ENCODE measurements around the gene ULK4.
A peak's percentile ranks its signal among the peaks of the same experiment; 100 is the strongest.
"Not testable (repeated sequence)": the region's sequence is repeated elsewhere in the genome, so short reads cannot be mapped to it uniquely, and the experiment has no call there.

Gene ULK4

DNA sequence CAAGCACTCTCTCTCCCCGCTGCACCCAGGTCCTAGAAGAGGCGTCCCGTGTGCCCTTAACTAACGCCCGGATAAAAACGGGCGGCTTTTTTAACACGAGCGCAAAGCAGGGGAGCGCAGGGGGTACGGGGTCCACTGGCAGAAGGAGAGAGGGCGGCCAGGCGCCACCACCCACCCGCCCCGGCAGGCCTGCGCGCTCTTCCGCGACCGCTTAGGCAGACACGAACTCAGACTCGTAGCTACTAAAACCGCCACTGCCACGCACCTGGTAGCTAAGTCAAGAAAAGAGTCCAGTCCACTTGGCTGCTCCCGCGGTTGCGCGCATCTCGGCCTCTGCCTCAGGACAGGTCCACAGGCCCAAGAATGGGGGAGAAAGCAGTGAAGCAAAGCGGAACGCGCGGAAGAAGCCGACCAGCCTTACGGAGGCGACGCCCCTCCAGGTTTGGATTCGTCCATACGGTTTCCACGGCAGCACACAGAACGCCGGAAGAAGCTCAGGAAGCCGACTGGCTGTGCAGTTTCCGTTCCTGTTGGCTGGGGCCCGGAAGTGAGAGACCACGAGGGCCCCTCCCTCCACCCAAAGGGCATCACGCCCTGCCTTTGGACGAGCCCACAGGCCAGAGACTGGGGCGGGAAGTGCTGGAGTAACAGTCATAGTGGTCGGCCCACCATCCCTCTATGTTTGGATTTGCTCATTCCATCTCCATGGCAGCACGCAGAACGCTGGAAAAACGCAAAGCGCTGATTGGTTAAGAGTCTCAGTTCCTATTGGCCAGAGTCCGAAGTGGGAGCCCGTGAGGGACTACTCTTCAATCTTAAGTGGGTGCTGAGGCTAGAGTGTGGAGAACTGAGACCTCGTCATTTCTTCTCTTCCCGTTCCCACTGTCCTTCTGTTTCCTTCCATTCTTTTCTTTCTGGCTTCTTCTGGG, at the start of gene ULK4:
TSS of gene ULK4 (minus strand) at position 353 of the 929 bp plus-strand sequence. CDS start 7,344 bp downstream, outside the sequence.
- peak; percentile 96 for DNase-seq

DNA sequence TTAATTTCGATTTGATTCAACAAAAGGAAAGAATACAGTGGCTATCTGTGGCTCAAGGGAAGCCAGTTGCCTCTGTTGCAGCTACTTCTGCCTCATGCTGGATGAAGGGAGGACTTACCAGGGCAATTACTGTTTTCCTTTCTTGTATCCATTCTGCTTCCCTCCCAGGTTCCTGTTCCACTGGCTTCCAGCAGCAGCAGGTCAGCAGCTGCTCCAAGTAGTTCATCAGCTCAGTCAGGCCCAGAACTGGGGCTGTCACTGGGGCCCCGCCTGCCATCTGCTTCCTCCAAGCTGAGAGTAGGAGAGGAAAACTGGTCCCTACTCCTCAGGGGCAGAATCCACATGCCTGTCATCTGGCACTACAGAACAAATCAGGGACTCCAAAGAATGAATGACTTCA, 48.6 kb upstream of the ULK4 start:
- DNase-seq, result no peak

DNA sequence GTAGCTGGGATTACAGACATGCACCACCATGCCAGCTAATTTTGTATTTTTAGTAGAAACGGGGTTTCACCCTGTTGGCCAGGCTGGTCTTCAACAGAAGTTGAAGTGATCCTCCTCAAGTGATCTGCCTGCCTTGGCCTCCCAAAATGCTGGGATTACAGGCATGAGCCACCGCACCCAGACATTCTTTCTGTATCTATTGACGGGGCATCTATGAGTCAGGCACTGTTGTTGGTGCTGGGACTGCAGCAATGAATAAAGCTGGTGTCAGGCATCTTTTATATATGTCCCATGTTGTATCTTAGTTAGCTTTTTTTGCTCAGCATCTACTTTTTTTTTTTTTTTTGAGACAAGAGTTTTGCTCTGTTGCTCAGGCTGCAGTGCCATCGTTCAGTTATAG, 47.6 kb upstream of the ULK4 start:
- DNase-seq, result no peak

DNA sequence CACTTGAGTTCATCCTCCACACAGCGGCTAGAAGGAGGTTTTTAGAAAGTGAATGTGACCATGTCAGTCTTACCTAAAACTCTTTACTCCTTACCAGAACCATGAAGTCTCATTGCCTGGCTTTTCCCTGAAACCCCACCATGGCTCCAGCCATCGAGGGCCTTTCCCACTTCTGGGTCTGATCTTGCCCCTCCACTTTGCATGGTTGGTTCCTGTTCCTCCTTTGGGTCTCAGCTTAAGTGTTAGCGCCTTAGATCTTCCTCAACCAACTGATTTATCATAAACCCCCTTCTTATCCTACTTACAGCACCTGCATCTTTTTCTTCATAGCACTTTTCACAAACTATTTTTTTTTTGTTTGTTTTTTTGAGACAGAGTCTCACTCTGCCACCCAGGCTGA, 45.9 kb upstream of the ULK4 start:
- no peak for DNase-seq

DNA sequence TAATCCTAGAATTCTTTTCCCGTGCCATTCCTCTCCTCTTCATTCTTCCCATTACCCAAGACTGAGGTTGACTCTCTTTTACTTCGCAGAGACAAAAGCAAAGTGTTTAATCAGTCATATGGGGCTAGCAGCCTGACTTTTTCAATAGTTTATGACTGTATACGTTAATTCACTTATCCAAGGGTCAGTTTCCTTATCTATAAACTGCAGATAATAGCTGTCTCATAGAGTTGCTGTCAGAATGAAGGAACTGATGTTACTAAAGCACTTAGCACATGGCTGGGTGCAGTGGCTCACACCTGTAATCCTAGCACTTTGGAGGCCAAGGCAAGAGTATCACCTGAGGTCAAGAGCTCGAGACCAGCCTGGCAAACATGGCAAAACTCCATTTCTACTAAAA, 43.5 kb upstream of the ULK4 start:
- DNase-seq, result no peak

DNA sequence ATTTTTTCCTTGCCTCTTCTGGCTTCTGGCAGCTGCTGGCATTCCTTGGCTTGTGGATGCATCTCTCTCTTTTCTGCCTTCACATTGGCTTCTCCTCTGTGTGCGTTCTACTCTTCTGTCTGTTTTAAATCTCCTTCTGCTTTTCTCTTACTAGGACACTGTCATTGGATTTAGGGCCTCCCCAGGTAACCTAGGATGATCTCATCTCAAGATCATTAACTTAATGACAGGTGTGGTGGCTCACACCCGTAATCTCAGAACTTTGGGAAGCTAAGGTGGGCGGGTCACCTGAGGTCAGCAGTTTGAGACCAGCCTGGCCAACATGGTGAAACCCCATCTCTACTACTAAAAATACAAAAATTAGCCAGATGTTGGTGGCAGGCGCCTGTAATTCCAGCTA, 40.9 kb upstream of the ULK4 start:
- no peak for DNase-seq

DNA sequence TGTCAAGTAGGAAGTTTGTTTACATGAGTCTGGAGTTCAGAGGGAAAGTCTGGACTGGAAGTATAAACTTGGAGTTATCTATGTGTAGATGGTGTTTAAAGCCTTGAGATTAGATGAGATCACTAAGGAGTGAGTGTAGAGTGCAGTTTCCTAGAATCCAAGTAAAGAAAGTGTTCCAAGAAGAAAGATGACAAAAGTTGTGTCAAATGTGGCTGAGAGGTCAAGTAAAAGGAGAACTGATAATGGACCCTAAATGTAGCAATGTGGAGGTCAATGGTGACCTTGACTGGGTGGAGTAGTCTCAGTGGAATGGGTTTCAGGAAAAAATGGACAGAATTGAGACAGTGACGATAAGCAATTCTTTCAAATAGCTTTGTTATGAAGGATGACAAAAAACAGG, 39.9 kb upstream of the ULK4 start:
- no peak for DNase-seq

DNA sequence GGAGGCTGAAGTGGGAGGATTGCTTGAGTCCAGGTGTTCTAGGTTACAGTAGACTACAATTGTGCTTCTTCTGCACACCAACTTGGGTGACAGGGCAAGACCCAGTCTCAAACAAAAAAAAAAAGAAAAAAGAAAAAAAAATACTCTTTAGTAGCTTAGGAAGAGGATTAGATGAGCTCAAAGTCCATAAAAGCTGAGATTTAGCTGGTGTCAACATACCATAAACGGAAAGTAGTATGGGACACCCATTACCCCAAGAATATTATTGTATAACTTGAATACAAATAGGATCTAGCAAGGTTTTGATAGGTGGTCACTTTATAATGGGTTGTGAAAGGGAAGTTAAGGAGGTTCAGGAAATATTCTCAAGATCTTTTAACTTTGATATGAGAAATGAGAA, 38.0 kb upstream of the ULK4 start:
- DNase-seq, result no peak

DNA sequence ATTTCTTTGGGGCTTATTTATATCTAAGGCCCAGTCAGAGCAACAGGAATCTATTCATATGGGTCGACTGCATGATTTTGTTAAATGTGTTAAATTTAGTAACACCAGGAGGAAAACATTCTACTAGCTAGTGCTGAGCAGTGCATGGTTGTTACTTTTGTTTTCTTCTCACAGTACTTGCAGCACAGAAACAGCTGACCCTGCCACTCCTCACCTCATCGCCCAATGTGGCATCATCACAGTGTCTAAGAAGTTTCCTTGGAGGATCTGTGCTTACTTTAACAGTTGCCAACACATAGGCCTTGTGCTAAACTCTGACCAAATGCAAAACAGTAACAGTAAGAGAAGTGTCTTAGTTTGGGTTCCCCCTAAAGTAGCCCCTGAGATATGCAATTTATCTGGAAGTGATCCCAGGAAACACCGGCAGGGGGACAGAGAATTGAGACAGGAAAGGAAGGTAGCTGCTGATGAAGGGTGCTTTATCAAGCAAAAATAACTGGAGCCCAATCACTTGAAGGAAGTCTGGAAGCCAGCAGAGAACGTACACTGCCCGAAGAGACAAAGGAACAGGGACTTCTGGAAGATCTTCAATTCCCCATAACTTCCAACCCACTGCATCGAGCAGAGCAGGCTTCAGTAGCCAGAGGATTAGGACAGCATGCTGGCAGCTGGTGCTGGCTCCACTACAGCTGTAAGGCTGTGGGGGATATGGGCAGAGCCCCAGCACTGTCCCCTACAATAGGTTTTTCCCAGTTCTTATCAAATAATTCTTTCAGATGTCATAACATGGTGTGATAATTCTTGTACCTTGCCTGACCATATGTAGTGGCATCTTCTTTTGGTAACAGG, 36.0 kb upstream of the ULK4 start:
- no peak for DNase-seq

DNA sequence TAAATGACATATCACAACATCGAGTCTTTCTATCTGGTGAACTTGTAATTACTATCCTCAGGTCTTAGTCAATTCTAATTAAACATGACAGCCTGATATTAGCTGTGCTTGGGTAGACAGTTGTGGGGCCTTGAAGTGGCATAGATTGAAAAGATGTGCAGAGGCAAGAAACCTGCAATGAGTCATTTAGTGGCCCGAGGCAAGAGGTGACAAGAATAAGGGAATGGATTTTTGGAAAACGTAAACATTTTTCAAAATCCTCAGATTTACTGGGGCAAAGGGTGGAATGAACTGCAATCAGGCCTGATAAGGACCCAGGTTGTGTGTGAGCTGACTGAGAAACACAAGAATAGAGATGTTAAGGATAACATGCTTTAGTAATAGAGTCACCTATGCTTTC, 29.5 kb upstream of the ULK4 start:
- no peak for DNase-seq

DNA sequence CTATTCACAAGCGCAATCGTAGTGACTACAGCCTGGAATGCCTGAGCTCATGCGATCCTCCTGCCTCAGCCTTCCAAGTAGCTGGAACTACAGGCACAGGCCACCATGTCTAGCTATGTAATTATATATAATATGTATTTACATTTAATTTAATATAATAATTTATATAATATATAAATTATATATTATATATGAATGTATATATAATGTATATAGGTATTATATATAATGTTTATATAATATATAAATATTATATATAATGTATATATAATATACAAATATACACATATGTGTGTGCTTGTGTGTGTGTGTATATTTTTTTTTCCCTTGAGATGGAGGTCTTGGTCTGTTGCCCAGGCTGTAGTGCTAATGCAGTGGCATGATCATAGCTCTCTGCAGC, 27.6 kb upstream of the ULK4 start:
- DNase-seq, result no peak

DNA sequence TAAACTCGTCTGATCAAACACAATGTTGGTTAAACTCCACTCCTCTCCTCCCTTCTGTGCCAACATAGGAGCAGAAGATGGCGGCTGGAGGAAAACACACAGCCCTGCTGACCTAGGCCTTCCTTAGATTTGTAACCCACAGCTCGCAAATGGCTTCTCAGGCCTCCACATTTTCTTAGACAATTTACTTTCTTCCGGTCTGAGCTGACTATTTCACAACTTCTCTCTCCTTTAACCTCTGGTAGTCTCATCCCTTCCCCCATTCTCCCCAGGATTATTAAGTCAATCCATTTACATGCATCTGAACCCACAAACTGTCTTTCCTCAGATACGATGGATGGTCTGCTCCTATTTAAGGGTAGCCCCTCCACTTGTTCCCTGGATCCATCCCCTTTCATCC, 25.7 kb upstream of the ULK4 start:
- no peak for DNase-seq

DNA sequence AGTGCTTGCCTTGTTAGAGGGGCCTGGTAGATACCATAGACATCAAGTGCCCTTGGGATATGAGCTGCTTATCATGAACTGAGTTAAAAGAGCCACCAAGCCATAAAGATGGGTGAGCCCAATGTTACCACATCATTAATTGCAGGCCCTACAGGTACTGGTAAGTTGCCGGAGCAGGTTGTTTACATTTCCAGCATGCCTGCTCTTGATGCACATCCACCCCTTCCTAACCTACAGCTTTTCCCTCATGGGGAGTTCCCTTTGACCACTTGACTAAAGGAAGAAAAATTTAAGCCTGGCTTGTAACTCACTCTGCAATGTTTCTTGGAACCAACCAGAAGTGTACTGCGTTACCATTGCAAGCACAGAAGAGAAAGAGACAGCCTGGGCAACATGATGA, 24.7 kb upstream of the ULK4 start:
- DNase-seq, result no peak

DNA sequence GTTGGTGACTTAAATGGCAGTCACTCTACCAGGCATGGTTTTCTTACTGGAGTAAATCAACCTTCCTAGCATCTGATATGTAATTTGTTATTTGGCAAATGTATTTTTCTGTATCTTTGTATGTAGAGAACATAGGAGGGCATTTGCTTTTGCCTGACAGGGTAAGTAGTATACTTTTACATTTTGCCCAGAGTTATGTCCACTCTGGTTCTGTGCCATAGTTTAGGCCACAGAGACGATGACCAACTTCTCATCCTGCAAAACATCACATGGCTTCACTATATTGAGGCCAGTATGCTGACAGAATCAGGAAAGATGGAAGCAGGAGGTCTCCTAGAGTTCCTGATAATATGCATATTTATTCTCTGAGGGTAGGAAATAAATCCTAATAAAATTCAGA, 23.1 kb upstream of the ULK4 start:
- no peak for DNase-seq

DNA sequence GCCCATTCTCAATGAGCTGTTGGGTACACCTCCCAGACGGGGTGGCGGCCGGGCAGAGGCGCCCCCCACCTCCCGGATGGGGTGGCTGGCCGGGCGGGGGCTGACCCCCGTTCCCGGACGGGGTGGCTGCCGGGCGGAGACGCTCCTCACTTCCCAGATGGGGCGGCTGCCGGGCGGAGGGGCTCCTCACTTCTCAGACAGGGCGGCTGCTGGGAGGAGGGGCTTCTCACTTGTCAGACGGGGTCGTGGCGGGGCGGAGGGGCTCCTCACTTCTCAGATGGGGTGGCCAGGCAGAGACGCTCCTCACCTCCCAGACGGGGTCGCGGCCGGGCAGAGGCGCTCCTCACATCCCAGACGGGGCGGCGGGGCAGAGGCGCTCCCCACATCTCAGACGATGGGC, 21.2 kb upstream of the ULK4 start:
- not testable (repeated sequence) for DNase-seq

DNA sequence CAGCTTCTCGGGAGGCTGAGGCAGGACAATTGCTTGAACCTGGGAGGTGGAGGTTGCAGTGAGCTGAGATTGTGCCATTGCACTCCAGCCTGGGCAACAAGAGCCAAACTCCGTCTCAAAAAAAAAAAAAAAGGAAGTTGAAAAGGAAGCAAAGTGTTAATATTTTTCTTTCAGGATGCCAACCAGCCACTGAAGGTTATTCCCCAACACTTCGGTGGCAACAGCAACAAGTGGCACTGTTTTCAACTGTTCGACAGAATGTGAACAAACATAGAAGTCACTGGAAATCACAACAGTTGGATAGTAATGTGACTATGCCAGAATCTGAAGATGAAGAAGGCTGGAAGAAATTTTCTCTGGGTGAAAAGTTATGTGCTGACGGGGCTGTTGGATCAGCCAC, 15.5 kb upstream of the ULK4 start:
- DNase-seq, result not testable (repeated sequence)

DNA sequence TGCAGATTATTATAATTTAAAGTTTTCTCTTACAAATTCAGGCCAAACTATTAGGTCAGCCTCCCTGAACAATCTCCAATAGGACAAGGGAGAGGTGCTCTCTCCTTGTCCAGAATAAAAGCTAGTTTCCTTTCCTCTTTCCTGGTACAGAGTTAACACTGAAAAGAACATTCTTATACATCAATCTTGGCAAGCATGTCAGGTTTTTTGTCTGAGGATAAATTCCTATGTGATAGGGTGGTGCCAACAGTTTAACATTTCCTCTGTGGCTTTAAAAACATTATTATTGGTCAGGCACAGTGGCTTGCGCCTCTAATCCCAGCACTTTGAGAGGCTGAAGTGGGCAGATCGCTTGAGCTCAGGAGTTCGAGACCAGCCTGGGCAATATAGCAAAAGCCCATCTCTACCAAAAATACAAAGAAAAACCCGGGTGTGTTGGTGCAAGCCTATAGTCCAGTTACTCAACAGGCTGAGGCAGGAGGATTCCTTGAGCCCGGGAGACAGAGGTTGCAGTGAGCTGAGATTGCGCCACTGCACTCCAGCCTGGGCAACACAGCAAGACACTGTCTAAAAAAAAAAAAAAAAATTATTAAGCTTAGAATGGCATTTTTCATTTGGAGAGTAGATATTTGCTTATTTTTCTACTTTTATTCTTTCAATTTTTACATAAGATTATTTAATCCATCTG, 13.7 kb upstream of the ULK4 start:
- no peak for DNase-seq

DNA sequence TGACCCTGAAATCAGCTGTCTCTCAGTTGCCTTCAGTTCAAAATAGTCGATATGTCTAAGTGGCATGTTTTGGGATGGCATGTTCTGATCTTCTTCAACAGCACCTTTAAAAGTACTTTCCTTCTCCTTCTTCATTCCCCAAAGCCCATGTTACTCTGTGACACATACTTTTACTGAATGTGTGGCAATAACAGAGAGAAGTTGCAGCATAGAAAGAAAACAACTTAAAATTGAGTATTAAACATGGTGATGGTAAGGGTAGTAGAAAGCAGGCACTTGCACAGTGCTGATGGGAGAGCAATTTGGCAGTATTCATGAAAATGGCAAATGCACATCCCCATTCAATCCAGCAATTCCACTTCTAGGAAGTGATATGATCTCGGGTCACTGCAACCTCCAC, 12.3 kb upstream of the ULK4 start:
- no peak for DNase-seq

DNA sequence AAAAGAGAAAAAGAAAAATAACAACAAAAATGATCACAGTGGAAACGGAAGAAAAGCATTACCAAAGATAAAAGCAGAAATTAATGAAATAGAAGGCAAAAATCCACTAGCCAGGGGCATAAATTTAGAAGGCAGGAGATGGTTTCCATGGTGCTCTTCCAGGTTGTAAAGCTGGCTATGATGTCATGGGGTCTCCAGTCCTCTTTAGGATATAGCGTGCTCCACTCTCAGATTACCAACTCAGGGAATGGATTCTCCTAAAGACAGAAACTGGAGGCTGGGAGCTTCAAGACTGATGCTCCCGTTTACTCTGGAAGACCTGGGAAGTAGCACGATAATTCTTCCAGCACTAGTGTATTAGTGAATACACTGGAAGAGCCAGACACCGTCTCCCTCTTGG, 10.9 kb upstream of the ULK4 start:
- no peak for DNase-seq

DNA sequence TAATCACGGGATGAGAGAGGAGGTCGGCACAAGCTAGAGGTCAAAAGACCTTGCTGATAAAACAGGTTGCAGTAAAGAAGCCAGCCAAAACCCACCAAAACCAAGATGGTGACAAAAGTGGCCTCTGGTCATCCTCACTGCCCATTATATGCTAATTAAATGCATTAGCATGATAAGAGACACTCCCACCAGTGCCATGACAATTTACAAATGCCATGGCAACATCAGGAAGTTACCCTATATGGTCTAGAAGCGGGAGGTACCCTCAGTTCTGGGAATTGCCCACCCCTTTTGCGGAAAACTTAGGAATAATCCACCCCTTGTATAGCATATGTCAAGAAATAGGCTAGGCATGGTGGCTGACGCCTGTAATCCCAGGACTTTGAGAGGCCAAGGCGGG, 4.3 kb upstream of the ULK4 start:
- no peak for DNase-seq

DNA sequence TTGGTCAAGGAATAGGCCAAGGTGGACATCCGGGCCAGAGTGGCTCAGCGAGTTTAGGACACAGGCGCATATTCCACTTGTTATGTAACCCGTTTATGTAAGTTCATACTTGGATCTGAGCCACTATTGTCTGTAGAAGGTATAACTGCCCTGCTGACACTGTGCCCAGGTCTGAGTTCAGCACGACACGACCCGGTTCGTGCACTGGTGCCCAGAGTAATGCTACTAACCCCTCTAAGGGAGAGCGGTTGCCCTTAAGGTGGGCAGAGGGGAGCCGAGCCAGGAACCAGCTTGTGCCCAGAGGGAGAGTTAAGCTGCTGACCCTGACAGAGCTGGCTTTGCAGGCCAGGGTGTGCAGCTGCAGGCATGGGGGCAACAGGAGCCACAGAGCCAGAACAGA, 1.9 kb upstream of the ULK4 start:
- no peak for DNase-seq

DNA sequence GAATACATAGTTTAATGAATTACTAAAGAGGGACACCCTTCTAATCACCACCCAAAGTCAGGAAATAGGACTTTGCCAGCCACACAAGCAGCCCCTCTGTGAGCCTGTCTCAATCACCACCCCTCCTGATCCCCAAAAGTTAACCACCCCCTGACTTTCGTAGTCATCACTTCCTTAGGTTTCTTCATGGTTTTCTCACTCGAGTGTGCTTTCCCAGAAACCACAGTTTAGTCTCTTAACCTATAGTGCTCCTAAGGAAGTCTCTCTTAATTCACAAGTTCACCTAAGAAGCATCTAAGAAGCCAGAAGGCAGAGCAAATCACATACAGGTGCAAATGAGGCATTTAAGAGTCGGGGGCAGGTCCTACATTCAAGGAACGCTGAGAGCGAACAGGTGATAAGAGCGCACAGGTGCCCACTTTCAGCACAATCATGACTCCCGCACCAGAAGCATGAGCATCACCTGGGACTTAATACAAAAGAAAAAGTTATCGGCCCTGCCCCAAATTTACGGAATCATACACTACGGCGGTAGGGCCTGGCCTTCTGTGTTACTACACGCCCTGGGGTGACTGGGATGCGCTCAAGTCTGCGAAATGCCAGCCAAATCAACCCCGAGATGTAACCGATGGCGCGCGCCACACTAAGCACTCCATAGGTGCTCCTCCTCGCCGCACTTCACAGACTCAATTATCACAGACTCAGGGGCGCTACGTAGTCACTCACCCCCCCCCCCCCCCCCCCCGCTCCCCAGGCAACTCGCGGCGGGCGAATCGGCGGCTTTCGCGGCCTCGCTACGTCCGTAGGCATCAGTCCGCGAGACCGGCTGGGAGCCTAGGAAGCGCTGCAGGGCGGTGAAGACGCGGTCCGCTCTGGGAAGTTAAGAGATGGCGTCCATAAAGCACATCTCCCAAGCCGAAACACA, 815 bp downstream of the ULK4 start:
- DNase-seq, result peak; percentile 61
